ENCODE results near the gene HOXC13. TPM values are rescaled to one million over a fixed set of nuclear protein-coding genes. Genes with fewer than 3 reads are reported as not detected.
A peak's percentile ranks its signal among the peaks of the same experiment; 100 is the strongest.

Gene HOXC13
- total RNA-seq, 5 donors from 2014 or later (not counting 1 experiment from before 2014, with no cell fraction given) = 0.12 TPM; not detected in 4

- ATAC-seq (replicated peaks in 1 of 4) = no peak
- CTCF ChIA-PET = no interaction called here
- POLR2A ChIA-PET = no interaction called here
Measured at GRCh38 chr12:53964315-53964713, 25.7 kb downstream of the HOXC13 start.

GRCh38 chr12:53965281-53966084, 26.9 kb downstream of the HOXC13 start:
- ChIA-PET CTCF (no interaction called here), POLR2A (interaction anchor here in 1 of 2 donors (0.7 kb wide), 1 partner anchor 28 kb away, joined by 5 read pairs; no protein-coding TSS in a partner anchor)
- Mint-ChIP-seq H3K9me3 (peaks cover 0 to 1% (median 0%) of the 10 kb centered on the region in 3 donors), H3K27ac (no peak overlapping the region), H3K36me3 (no peaks in the 10 kb centered on the region), H3K27me3 (peaks cover 83 to 90% of the 10 kb centered on the region in 2 donors), H3K4me1 (peaks cover 32 to 44% (median 37%) of the 10 kb centered on the region in 3 donors), H3K4me3 (peak overlapping the region in 1 of 3 donors; percentile 55)
- H3K36me3 ChIP-seq (ENCODE audit: control insufficient read depth in 2 of 2, extremely low read depth in 1 of 2, insufficient read depth in 1 of 2, low read length in 1 of 2) = no peaks in the 10 kb centered on the region
- WGBS (ENCODE audit: insufficient coverage) = 7% methylated on average over 18 of the region's 18 CpGs
- H3K4me1 ChIP-seq (ENCODE audit: control insufficient read depth in 1 of 2, extremely low read depth in 1 of 2, insufficient read depth in 2 of 2, low read length in 2 of 2) = peaks cover 0 to 43% of the 10 kb centered on the region in 2 experiments
- peaks cover 33 to 93% of the 10 kb centered on the region in 2 experiments for H3K27me3 ChIP-seq (replicated peaks in 1 of 2; ENCODE audit: control insufficient read depth in 2 of 2, extremely low read depth in 1 of 2, insufficient read depth in 2 of 2, low read length in 1 of 2)
- no peaks in the 10 kb centered on the region for H3K9me3 ChIP-seq
- peak overlapping the region in 1 of 2 donors; percentile 30 for H3K4me3 ChIP-seq (ENCODE audit: control insufficient read depth in 1 of 2, extremely low read depth in 1 of 2, low read length in 1 of 2)
- ATAC-seq (replicated peaks in 1 of 4) = no peak
- H3K27ac ChIP-seq (ENCODE audit: low read length) = no peak overlapping the region
- no peak for DNase-seq

More at GRCh38 chr12:53964315-53964713, 25.7 kb downstream of the HOXC13 start:
- Histone ChIP-seq H3K36me3 (ENCODE audit: control insufficient read depth in 2 of 2, extremely low read depth in 1 of 2, insufficient read depth in 1 of 2, low read length in 1 of 2) (no peaks in the 10 kb centered on the region), H3K27ac (ENCODE audit: low read length) (no peak overlapping the region), H3K27me3 (replicated peaks in 1 of 2; ENCODE audit: control insufficient read depth in 2 of 2, extremely low read depth in 1 of 2, insufficient read depth in 2 of 2, low read length in 1 of 2) (peaks cover 34 to 93% of the 10 kb centered on the region in 2 experiments), H3K4me1 (ENCODE audit: control insufficient read depth in 1 of 2, extremely low read depth in 1 of 2, insufficient read depth in 2 of 2, low read length in 2 of 2) (peaks cover 0 to 43% of the 10 kb centered on the region in 2 experiments), H3K9me3 (no peaks in the 10 kb centered on the region), H3K4me3 (ENCODE audit: control insufficient read depth in 1 of 2, extremely low read depth in 1 of 2, low read length in 1 of 2) (no peak overlapping the region)
- Mint-ChIP-seq H3K4me3 (peak overlapping the region in 1 of 3 donors; percentile 55), H3K27me3 (peaks cover 83 to 90% of the 10 kb centered on the region in 2 donors), H3K9me3 (peaks cover 0 to 4% (median 0%) of the 10 kb centered on the region in 3 donors), H3K4me1 (peaks cover 40 to 44% (median 40%) of the 10 kb centered on the region in 3 donors), H3K36me3 (no peaks in the 10 kb centered on the region), H3K27ac (peak overlapping the region in 1 of 2 donors; percentile 65)
- WGBS (ENCODE audit: insufficient coverage) = no CpG with 5 or more reads among the region's 2 CpGs
- DNase-seq = no peak

- Mint-ChIP-seq H3K27ac (no peak overlapping the region), H3K4me1 (peaks cover 31 to 44% (median 36%) of the 10 kb centered on the region in 3 donors), H3K9me3 (no peaks in the 10 kb centered on the region), H3K27me3 (peaks cover 86 to 93% of the 10 kb centered on the region in 2 donors), H3K36me3 (no peaks in the 10 kb centered on the region), H3K4me3 (peak overlapping the region in 2 of 3 donors; percentile 5 to 55)
- H3K27me3 ChIP-seq (replicated peaks in 1 of 2; ENCODE audit: control insufficient read depth in 2 of 2, extremely low read depth in 1 of 2, insufficient read depth in 2 of 2, low read length in 1 of 2) = peaks cover 36 to 93% of the 10 kb centered on the region in 2 experiments
- peak overlapping the region in 1 of 2 donors; percentile 30 for H3K4me3 ChIP-seq (ENCODE audit: control insufficient read depth in 1 of 2, extremely low read depth in 1 of 2, low read length in 1 of 2)
- H3K4me1 ChIP-seq (ENCODE audit: control insufficient read depth in 1 of 2, extremely low read depth in 1 of 2, insufficient read depth in 2 of 2, low read length in 2 of 2) = peaks cover 0 to 38% of the 10 kb centered on the region in 2 experiments
- H3K27ac ChIP-seq (ENCODE audit: low read length) = no peak overlapping the region
- ChIA-PET CTCF (no interaction called here), POLR2A (no interaction called here)
- ATAC-seq (replicated peaks in 1 of 4) (no peak), DNase-seq (no peak)
- H3K9me3 ChIP-seq = no peaks in the 10 kb centered on the region
- 4% methylated on average over 7 of the region's 15 CpGs for WGBS (ENCODE audit: insufficient coverage)
- no peaks in the 10 kb centered on the region for H3K36me3 ChIP-seq (ENCODE audit: control insufficient read depth in 2 of 2, extremely low read depth in 1 of 2, insufficient read depth in 1 of 2, low read length in 1 of 2)
Measured at GRCh38 chr12:53966085-53966384, 27.4 kb downstream of the HOXC13 start.

GRCh38 chr12:53966385-53967133, 27.9 kb downstream of the HOXC13 start:
- Histone ChIP-seq H3K27me3 (replicated peaks in 1 of 2; ENCODE audit: control insufficient read depth in 2 of 2, extremely low read depth in 1 of 2, insufficient read depth in 2 of 2, low read length in 1 of 2) (peaks cover 41 to 93% of the 10 kb centered on the region in 2 experiments), H3K4me1 (ENCODE audit: control insufficient read depth in 1 of 2, extremely low read depth in 1 of 2, insufficient read depth in 2 of 2, low read length in 2 of 2) (peaks cover 0 to 33% of the 10 kb centered on the region in 2 experiments), H3K36me3 (ENCODE audit: control insufficient read depth in 2 of 2, extremely low read depth in 1 of 2, insufficient read depth in 1 of 2, low read length in 1 of 2) (no peaks in the 10 kb centered on the region), H3K4me3 (ENCODE audit: control insufficient read depth in 1 of 2, extremely low read depth in 1 of 2, low read length in 1 of 2) (no peak overlapping the region), H3K9me3 (no peaks in the 10 kb centered on the region), H3K27ac (ENCODE audit: low read length) (no peak overlapping the region)
- no peak overlapping the region for H3K27ac Mint-ChIP-seq
- H3K36me3 Mint-ChIP-seq = no peaks in the 10 kb centered on the region
- H3K4me3 Mint-ChIP-seq = peak overlapping the region in 2 of 3 donors; percentile 5 to 55
- 15% methylated on average over 33 of the region's 36 CpGs for WGBS (ENCODE audit: insufficient coverage)
- no peak for DNase-seq
- no peaks in the 10 kb centered on the region for H3K9me3 Mint-ChIP-seq
- H3K27me3 Mint-ChIP-seq = peaks cover 91 to 97% of the 10 kb centered on the region in 2 donors
- ATAC-seq (replicated peaks in 1 of 4) = no peak
- POLR2A ChIA-PET = no interaction called here
- peaks cover 31 to 44% (median 36%) of the 10 kb centered on the region in 3 donors for H3K4me1 Mint-ChIP-seq
- CTCF ChIA-PET = no interaction called here

GRCh38 chr12:53967421-53967925, 28.8 kb downstream of the HOXC13 start:
- no peaks in the 10 kb centered on the region for H3K9me3 Mint-ChIP-seq
- peaks cover 96 to 99% of the 10 kb centered on the region in 2 donors for H3K27me3 Mint-ChIP-seq
- Histone ChIP-seq H3K9me3 (no peaks in the 10 kb centered on the region), H3K4me3 (ENCODE audit: control insufficient read depth in 1 of 2, extremely low read depth in 1 of 2, low read length in 1 of 2) (no peak overlapping the region), H3K36me3 (ENCODE audit: control insufficient read depth in 2 of 2, extremely low read depth in 1 of 2, insufficient read depth in 1 of 2, low read length in 1 of 2) (no peaks in the 10 kb centered on the region), H3K27me3 (replicated peaks in 1 of 2; ENCODE audit: control insufficient read depth in 2 of 2, extremely low read depth in 1 of 2, insufficient read depth in 2 of 2, low read length in 1 of 2) (peaks cover 44 to 96% of the 10 kb centered on the region in 2 experiments), H3K4me1 (ENCODE audit: control insufficient read depth in 1 of 2, extremely low read depth in 1 of 2, insufficient read depth in 2 of 2, low read length in 2 of 2) (peaks cover 0 to 32% of the 10 kb centered on the region in 2 experiments), H3K27ac (ENCODE audit: low read length) (no peak overlapping the region)
- no peaks in the 10 kb centered on the region for H3K36me3 Mint-ChIP-seq
- no peak overlapping the region for H3K27ac Mint-ChIP-seq
- whole genome bisulfite sequencing (ENCODE audit: insufficient coverage) = 0% methylated on average over 1 of the region's 5 CpGs
- CTCF ChIA-PET = no interaction called here
- H3K4me3 Mint-ChIP-seq = peak overlapping the region in 1 of 3 donors; percentile 55
- peaks cover 31 to 44% (median 36%) of the 10 kb centered on the region in 3 donors for H3K4me1 Mint-ChIP-seq
- POLR2A ChIA-PET = no interaction called here
- no peak for ATAC-seq (replicated peaks in 1 of 4)
- DNase-seq = no peak
